A673 (cell line): ENCODE results near the gene GLI3.

ENCODE experiments used
- CTCF ChIP-seq: fragments of 300-800, 200-600 bp; sonication (generic); conservative IDR thresholded peaks from 2 replicates; pipeline ENCODE4 v1.5.1; 2017; ENCODE audit warnings: low read depth, mild to moderate bottlenecking, antibody characterized with exemption, low read length, moderate library complexity, mixed read lengths
- EZH2 ChIP-seq: fragments of 200-600 bp; sonication (generic); IDR thresholded peaks from 2 replicates; pipeline ENCODE4 v1.6.1; 2017; ENCODE audit warnings: borderline replicate concordance, low read depth, mild to moderate bottlenecking, mixed read lengths, antibody characterized with exemption, low read length; ENCODE audit not compliant: poor library complexity, severe bottlenecking

GRCh38 chr7:42087616-42088015 lies 149.4 kb downstream of the GLI3 start:
- no peak for TF ChIP-seq CTCF
- no peak for TF ChIP-seq EZH2
